ENCODE results near the gene OSMR. TPM values are rescaled to one million over a fixed set of nuclear protein-coding genes. Genes with fewer than 3 reads are reported as not detected.

Gene OSMR
- not detected for total RNA-seq

DNA sequence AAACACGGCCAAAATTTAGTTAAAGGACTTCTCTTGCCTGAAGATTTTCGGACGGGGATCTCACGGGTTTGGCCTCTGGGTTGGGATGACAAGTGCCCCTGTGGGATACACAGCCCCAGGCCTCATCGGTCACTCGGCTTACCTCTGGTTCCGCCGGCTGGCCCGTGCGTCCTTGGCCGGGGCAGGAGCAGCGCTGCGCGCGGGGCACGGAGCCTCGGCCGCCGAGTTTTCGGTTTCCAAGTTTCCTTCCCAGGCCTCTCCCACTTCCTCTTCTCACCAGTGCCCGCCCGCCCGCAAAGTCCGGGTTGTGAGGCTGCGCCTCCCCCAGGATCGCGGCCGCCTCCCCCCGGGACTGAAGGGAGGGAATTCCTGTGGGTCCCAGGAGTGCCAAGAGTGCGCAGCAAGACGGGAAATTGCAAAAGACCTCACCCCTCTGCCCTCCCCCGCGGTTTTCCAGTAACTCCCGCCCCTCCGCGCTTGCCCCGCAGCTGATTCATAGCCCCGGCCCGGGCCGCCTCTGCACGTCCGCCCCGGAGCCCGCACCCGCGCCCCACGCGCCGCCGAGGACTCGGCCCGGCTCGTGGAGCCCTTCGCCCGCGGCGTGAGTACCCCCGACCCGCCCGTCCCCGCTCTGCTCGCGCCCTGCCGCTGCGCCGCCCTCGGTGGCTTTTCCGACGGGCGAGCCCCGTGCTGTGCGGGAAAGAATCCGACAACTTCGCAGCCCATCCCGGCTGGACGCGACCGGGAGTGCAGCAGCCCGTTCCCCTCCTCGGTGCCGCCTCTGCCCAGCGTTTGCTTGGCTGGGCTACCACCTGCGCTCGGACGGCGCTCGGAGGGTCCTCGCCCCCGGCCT, at the start of gene OSMR:
Gene OSMR, plus strand, starts transcription at position 487 of the 853 bp plus-strand sequence. CDS start 23,033 bp downstream, outside the sequence.
- DNase-seq: no peak

- DNase-seq: no peak
These were observed 49.1 kb upstream of the OSMR start for GRCh38 chr5:38796742-38797108.

- no peak for DNase-seq
These were observed 48.0 kb upstream of the OSMR start for GRCh38 chr5:38797838-38798237.

DNA sequence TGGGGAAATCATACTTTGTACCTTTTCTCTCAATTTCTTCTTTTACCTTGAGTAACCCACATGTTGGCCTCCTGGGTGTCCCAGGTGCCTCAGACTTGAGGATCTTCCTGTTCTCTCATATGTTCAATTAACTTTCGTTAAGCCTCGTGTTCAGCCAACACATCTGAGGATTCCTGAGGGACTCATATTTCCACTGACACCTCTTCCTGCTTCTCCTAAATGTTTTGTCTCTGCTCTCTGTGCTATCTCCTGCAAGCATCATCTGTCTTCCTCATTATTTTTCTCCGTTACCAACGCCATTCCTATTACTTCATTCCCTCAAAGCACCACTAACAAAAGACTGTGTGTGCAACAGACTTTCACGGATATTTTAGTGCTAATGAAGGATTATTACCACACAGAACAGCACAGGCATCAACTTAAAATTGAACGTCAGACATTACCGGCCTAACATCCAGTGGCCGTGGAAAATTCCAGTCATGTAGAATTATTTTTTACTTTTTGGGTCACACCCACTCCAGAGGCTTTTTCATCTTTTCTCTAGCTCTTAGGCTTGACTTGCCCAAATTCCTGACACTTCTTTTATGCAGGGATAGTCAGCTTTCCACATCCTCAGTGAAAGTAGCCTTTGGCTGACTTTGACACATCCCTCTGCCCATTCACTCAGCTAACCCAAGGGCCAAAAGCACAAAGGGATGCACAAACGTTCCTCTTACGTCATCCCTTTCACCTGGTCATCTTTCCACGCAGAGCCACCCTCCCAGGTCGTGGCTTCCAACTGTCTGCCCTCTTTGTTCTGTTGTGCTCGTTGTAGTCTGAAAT, 46.0 kb upstream of the OSMR start:
- DNase-seq: no peak

DNA sequence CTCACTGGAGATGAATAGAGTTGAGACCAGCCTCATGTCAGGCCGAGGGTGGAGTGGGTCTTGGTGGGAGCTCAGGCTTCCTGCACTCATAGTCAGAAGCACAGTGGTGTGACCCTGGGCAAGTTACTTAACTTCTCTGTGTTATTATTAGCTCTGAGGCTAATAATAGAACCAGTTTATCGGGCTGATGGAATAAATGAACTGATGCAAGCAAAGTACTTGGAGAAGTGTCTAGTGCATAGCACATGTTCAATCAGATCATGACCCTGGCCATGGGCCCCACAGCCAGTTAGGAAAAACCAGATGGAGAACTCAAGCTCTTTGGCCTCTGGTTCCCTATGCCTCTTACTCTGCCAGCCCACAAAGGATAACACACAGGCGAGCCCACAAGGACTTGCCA, 45.3 kb upstream of the OSMR start:
- no peak for DNase-seq

DNA sequence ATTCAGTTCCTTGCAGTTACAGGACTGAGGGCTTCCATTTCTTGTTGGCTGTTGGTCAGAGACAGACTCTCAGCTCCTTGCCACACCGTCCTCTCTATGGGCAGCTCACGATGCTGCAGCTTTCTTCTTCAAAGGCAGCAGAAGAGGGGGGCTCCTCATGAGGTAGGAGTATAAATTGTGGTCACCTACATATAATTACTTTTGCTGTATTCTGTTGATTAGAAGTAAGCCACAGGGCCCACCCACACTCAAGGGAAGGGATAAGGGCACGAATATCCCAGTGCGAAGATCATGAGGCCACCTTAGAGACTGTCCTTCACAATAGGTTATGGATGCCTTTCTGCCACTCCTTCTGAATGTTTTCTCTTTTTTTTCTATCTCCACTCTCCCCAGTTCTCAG, 43.7 kb upstream of the OSMR start:
- DNase-seq: no peak

GRCh38 chr5:38803246-38803645, 42.6 kb upstream of the OSMR start:
- no peak for DNase-seq

DNA sequence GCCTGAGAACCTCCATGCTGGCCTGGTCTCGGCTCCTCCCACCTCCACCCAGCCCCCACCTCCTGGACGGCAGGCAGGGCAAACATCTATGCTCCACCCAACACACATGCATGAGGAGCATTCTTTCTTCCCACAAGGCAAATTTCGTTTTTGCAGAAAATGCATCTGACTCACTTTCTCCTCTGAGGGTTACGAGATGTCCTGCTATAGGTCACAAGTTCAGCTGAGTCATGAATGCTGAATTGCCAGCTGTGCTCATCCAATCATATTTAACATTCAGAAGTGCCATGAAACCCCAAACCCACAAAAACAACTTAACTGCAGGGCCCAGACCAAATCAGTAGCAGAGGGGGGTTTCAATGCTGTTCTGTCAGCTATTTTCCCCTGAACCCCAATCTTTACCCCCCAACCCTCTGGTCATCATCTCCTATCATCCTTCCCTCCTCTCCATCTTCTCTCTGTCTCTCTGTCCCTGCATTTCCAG, 39.0 kb upstream of the OSMR start:
- DNase-seq: no peak

DNA sequence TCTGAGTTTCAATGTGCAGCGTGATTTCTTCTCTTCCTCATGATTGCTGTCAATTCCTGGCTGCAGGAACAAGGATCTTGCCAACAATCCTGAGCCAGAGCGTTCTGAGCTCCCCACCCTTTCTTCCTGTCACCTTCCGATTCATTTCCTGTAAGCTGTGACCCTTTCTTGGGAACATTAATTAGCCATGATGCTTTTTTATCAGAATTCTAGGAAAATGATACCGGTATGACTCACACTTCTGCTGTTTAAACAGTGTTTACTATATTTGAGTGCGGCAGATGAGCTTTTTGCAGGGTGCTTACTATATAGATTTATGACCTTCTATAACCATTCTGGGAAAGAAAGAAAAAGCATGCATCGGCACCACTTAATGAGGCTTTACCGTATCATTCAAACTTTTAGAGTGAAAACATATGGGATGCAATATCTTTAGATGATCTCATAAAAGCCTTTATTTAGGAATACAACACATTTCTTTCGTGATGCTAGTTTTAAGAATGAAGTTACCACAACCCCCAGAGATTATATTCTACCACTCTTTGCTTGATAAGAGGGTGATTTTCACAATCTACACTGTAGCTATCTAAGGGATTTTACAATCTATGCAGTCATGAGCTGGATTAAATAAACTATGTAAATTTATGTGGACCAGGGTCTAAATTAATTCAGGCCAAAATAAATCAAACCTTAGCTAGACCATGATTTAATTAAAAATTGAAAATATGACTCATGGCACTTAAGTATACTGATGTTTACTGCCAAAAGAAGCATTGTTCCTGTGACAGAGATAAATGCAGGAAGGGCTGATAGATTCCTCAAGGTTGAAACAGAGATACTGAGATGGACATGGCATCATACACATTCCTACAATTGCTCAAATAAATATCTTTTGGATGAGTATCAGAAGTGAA, 38.0 kb upstream of the OSMR start:
- no peak for DNase-seq

- no peak for DNase-seq
These were observed 37.0 kb upstream of the OSMR start for GRCh38 chr5:38808666-38809343.

DNA sequence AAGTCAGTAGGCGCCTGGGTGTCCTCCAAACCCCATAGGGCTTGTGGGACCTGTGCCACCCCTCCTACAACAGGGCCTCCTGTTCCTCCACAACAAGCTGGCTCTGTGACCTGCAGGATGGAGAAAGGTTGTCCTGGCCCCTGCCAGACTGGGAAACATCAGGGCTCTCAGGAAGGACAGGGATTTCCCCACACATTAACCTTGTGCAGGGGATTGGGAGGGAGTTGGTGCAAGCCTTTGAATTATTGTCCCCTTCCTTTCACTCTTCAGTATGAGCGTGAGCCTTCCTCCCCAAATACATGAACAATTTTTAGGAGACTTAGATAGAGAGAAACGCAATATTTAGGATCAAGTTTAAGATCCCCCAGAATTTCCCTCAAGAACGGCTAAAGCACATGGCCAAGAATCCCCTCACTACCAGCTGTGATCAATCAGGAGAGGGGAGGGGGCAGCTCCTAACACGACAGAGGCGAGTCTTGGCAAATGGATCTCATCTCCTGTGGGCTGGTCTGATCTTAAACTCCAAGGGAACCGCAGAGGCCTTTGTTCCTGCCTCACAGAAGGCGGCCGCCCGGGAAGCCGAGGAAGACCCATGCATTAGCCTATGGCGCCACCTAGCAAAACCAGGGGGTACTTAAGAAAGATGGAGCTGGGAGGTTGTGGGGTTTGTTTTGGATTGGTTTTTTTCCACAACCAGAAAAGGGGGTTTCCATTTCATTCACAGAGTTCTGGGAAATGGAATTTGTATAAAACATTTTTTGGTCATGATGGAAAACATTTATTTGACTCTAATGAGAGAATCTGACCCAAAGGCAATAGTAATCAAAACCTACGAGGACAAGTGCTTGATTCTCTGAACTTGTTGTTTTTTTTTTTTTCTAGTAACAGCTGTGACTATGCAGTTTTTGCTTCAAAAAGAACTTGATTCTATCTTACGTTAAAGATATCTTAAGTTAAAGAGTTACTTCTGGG, 36.1 kb upstream of the OSMR start:
- no peak for DNase-seq

GRCh38 chr5:38814879-38815278, 30.9 kb upstream of the OSMR start:
- DNase-seq: no peak

GRCh38 chr5:38816083-38817030, 29.5 kb upstream of the OSMR start:
- DNase-seq: no peak

GRCh38 chr5:38821679-38822078, 24.1 kb upstream of the OSMR start:
- no peak for DNase-seq

GRCh38 chr5:38823503-38823902, 22.3 kb upstream of the OSMR start:
- DNase-seq: no peak

GRCh38 chr5:38824821-38825220, 21.0 kb upstream of the OSMR start:
- no peak for DNase-seq

DNA sequence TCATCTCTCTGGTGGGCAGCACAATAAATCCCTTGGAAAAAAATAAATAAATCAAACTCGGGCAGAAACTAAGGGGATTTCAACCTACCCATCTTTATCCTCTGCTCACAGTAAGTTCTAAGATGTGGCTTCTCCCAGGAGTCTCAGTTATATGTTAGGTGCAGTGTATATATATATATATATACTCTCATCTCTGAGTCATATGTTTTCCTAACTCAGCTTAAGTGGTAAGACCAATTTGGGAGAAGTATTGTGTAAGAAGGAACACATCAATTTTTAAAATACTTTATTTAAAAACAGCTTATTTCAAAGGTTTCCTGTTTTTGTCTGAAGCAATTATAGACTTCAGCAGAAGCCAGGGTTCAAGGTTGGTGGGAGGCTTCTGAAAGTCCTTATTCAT, 20.3 kb upstream of the OSMR start:
- DNase-seq: no peak

DNA sequence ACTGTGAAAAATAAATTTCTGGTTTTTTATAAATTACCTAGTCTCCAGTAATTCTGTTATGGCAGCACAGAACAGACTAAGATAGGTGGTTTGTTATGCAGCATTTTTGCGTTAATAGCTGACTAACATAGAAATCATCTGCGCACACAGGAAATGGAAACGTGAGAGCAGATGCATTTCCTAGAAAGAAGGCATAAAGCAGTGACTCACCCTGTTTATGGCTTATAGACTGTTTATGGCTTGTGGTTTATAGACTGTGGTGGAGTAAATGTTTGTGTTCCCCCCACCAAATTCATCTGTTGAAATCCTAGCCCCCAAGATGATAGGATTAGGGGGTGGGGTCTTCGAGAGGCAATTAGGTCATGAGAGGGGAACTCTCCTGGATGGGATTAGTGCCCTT, 18.3 kb upstream of the OSMR start:
- DNase-seq: no peak

DNA sequence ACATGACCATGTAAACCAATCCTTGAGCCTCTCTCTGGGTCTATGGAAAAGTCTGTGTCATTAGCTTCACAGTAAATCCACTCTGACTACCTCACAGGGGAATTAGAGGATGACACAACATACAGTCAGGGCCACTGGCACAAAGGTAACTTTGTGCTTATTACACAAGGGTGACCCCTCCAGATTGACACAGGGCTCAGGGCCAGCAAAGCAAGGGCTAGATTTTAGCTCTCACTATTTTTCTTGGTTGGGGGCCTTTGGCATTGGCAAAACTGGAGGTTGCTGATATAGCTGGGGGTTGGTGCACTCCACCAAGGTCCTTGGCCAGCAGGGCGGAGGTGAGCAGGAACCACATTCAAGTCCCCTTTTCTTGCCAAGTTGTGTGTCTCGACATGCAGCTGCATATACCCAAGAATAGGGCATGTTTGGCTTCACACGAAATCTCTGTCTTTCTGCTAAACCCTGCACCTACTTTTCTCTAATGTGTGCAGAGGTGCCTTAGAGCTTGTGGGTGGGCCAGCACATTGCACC, 15.2 kb upstream of the OSMR start:
- no peak for DNase-seq
